ENCODE data around the gene TTC7B.
"Not testable (repeated sequence)": the region's sequence is repeated elsewhere in the genome, so short reads cannot be mapped to it uniquely, and the experiment has no call there.

Gene TTC7B, protein sequence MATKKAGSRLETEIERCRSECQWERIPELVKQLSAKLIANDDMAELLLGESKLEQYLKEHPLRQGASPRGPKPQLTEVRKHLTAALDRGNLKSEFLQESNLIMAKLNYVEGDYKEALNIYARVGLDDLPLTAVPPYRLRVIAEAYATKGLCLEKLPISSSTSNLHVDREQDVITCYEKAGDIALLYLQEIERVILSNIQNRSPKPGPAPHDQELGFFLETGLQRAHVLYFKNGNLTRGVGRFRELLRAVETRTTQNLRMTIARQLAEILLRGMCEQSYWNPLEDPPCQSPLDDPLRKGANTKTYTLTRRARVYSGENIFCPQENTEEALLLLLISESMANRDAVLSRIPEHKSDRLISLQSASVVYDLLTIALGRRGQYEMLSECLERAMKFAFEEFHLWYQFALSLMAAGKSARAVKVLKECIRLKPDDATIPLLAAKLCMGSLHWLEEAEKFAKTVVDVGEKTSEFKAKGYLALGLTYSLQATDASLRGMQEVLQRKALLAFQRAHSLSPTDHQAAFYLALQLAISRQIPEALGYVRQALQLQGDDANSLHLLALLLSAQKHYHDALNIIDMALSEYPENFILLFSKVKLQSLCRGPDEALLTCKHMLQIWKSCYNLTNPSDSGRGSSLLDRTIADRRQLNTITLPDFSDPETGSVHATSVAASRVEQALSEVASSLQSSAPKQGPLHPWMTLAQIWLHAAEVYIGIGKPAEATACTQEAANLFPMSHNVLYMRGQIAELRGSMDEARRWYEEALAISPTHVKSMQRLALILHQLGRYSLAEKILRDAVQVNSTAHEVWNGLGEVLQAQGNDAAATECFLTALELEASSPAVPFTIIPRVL

DNA sequence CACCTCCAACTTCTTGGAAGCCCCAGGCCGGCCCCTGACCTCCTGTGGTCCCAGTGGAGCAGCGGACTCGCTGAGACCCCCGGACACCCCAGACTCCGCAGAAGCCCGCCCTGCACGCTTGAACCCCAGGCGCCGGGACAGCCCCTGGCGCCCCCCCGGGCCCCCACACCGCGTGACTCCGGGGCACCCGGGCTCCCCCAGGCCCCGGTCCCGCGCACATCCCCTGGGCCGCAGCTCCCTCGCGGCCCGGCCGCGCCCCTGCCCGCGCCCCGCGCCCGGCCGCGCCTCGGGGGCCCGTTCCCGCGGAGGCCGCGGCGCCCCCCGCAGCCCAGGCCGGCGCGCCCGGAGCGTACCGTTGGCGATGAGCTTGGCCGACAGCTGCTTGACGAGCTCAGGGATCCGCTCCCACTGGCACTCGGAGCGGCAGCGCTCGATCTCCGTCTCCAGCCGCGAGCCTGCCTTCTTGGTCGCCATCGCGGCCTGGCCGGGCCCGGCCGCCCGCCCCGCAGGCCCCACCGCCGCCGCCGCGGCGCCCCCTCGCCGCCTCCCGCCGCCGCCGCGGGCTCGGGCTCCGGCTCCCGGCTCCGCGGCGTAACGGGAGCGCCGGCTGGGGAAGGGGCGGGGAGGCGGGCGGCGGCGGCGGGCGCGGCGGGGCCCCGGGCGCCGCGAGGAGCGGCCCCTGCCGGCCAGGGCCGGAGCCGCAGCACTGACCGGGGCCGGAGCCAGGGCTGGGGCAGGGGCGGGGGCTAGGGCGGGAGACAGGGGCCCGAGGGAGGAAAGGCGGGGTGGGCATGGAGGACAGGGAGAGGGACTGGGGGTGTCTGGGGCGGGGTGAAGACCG, at the start of gene TTC7B:
TSS of gene TTC7B (minus strand) at position 609 of the 841 bp plus-strand sequence. CDS start at position 474, 135 bp downstream.
- no peak for FAIRE-seq

- no peak for FAIRE-seq
These were observed 48.5 kb upstream of the TTC7B start for GRCh38 chr14:90864741-90865140.

DNA sequence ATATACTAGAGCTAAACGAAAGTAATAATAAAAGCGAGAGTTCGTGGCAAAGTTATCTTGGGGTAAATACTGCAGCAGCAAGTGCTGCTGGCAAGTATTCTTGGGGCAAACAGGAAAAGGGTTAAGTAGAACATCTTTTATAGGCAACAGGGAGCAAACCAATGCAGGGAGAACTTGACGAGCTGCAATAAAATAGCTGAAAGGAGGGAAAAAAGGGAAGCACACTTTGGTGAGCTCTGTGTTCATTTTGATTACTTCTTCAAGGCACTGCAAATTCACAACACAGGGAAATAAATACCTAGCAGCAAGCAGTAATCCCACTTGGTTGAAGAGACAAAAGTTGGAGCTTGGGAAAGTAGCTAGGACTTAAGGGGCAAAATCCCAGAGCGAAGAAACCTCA, 42.3 kb upstream of the TTC7B start:
- FAIRE-seq = no peak

DNA sequence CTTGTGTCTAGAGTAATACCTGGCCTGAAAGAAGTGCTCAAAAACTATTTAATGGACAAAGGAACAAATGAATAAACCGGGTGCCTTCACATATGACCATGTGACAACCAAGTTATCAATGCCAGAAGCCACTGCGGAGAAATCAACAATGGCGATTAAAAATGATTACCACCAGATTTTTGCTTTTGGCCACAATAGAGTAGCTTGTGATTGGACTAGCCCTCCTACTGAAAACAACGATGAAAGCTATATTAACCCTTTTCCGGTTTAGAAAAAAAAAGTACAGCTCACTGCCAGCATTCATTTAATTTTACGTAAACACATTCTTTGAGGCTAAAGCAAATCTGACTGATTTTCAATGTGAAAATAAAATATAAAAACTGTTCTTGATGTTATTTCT, 41.6 kb upstream of the TTC7B start:
- no peak for FAIRE-seq

DNA sequence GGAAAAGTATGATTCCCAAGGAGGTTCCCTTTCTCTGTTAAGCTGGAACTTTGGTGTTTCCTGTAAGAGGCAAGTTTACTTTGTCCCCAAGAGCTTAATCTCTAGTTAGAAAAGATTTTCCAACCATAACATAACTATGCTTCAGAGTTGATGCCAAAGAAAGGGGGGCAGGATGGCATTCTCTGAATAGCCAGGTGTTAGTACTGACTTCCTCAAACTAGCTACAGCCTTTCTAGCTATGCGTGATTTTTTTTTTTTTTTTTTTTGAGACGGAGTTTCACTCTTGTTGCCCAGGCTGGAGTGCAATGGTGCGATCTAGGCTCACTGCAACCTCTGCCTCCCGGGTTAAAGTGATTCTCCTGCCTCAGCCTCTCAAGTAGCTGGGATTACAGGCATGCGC, 39.9 kb upstream of the TTC7B start:
- FAIRE-seq = not testable (repeated sequence)

DNA sequence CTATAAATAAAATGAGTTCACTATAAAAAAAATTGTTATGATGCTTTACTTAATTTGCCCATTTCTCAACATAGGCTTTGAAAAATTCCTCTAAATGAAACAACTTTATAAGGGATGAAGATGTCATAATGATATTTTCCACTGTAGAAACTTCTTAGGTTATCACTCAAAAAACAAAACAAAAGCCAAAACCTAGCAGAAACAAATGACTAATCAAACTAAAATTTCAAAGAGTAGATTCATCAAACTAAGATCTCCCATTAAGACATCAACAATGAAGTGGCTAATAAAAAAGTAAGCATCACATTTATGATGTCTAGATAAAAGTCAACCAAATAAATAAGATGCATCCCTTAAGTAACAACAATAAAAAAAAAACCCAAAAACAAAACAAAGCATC, 36.9 kb upstream of the TTC7B start:
- no peak for FAIRE-seq

GRCh38 chr14:90851327-90852036, 35.3 kb upstream of the TTC7B start:
- FAIRE-seq = no peak

- FAIRE-seq = no peak
These were observed 34.3 kb upstream of the TTC7B start for GRCh38 chr14:90850487-90850886.

DNA sequence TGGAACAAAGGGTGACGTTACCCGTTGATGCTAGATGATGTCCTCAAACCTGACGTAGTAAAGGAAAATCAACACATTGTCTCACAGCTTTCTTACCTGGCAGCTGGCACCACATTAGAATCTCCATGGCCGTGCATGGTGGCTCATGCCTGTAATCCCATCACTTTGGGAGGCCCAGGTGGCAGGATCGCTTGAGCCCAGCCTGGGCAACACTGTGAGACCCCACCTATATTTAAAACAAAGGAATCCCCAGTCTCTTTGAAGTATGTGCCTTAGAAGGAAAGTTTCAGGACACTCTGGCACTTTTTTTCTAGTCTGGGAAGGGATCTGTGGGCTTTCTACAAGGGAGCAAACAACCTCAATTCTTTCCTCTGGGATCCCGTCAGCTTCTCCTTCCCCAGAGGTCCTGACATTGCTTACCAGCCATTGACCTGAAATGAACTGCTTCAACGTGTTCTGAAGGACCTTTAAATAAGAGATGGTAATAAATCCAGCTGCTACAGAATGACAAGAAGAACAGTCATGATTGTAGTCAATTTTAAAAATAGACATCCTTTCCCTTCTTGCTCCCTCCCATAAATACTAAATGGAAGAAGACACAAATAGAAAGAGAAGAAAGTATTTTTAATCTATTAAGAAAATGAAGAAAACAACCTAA, 33.7 kb upstream of the TTC7B start:
- no peak for FAIRE-seq

DNA sequence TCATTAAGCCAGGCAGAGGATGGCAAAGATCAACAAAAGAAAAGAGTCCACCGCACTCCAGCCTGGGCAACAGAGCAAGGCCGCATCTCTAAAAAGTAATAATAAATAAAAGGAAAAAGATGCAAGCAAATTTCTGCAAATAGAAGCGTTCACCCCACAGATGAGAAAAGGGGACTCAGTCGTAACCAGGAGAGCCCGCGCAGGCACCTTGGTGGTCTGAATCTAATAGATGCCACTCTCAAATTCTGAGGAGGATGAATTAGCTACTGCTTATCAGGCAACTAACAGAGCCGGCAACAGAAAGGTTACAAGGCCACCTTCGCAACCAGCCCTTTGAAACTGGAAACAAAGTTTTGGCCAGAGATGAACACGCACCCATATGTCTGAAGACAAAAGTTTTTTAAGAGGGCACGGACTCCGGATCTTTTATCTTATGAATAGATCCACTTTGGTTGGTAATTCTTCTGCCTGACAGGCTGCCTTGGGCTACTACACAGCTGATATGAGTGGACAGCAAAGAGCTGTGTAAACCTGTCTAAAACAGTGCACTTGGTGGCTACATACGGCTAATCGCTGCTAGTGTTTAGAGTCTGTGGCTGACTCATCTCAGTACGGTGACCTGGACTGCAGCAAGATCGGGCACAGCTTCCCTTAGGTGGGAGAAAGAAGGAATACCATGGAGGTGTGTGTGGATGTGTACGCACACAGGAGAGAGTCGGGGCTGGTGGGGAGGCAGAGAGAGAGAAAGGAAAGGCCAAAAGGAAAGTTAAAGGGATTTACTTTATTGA, 32.9 kb upstream of the TTC7B start:
- no peak for FAIRE-seq

GRCh38 chr14:90846511-90846910, 30.3 kb upstream of the TTC7B start:
- no peak for FAIRE-seq

DNA sequence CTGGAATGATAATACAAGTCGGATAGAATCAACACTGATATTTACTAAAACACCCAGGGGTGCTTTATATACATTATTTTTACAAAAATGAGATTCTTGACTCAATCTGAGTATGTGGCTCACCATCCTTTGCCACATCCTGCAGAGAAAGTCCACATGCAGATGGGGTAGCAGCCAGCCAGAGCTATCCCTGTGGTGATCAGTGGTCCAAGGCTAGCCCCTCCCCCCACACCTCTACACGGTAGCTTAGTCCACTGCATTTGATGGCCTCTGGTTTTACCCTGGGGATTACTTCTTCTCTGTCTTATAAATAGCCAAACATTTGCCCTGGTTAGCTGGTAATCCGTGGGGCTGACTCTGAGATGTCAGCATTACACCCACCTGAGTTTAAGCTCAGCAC, 28.1 kb upstream of the TTC7B start:
- FAIRE-seq = no peak

DNA sequence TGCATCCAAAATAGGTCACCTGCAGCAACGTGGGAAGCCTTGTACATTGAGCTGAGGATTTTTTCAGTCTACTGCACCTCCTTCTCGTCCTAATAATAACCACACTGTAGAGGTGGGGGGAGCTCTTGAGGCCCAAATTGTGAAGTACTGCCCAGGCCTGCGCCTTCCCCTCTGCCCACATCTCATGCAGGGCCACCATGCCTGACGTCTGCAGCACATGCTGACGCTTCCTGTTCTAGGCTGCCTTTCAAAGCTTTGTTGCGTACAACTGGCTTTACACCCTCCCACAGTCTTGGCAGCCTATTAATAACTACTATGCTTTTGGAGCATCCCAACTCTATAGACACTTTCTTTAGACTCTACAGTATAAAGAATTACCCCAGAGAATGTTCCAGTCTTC, 26.5 kb upstream of the TTC7B start:
- FAIRE-seq = no peak

DNA sequence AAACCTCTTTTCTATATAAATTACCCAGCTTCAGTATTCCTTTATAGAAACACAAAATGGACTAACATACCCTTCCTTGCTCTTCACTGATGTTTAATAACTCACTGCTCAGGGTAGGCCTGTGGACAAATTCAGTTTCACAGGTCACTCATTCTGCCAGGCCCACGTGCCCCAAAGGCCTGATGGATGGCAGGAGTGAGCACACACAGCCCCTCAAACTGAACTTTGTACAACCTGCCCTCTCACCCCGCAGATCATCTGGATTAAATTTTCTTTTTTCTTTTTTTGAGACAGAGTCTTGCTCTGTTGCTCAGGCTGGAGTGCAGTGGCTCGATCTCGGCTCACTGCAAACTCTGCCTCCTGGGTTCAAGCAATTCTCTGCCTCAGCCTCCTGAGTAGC, 24.4 kb upstream of the TTC7B start:
- FAIRE-seq = not testable (repeated sequence)

- no peak for FAIRE-seq
These were observed 23.6 kb upstream of the TTC7B start for GRCh38 chr14:90839889-90840266.

- no peak for FAIRE-seq
These were observed 23.0 kb upstream of the TTC7B start for GRCh38 chr14:90839024-90839888.

DNA sequence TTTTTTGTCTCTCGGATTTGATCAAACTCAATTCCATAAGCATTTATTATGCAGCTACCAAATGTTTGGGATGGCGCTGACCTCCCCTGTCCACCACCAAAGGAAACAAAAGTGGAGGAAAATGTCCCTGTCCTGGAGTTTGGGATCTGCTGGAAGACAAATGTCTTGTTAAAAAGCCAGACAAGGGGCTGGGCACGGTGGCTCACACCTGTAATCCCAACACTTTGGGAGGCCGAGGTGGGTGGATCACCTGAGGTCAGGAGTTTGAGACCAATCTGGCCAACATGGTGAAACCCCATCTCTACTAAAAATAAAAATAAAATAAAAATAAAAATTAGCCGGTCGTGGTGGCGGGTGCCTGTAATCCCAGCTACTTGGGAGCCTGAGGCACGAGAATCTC, 22.3 kb upstream of the TTC7B start:
- not testable (repeated sequence) for FAIRE-seq

DNA sequence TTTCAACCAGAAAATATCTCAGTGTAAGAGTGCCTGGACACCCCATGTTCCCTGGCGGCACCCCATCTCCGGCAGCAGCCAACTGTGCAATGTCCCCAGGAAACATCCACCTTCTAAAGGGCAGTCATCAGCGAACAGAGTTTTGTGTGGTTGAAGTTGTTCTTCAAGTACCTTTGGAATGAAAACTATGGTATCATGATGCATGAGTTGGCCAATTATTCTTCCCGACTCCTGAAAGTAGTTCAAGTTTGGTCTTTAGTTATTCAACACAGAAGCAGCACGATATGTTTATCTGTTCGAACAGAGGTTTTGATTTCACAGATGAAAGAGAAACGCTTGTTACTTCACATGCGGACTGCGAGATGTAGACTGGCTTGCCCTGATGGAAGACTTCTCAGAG, 21.1 kb upstream of the TTC7B start:
- no peak for FAIRE-seq

DNA sequence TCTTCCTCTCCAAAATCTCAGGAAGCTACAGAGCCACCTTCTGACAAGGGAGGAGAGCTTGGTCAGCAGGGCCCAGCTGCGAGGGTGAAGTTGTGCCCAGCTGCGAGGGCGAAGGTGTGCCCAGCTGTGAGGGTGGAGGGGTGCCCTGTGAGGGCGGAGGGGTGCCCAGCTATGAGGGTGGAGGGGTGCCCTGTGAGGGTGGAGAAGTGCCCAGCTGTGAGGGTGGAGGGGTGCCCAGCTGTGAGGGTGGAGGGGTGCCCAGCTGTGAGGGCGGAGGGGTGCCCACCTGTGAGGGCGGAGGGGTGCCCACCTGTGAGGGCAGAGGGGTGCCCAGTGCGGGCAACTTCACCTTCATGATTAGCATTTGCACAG, 20.4 kb upstream of the TTC7B start:
- no peak for FAIRE-seq

- no peak for FAIRE-seq
These were observed 15.6 kb upstream of the TTC7B start for GRCh38 chr14:90831821-90832220.
